ENCODE data around the gene MET. TPM values are rescaled to one million over a fixed set of nuclear protein-coding genes. Genes with fewer than 3 reads are reported as not detected.

MET gene
- total and polyA plus RNA-seq, 10 of the 15 experiments (the other 5 are each of a cell fraction or from before 2014, with no cell fraction given): 0.01 to 0.21 TPM; not detected in 8

- TF ChIP-seq ZNF384 (IDR thresholded peaks at IDR 0.05; ENCODE audit: borderline replicate concordance, low read depth, low read length) (no peak), NFXL1 (IDR thresholded peaks at IDR 0.05; ENCODE audit: borderline replicate concordance) (no peak), IRF4 (IDR thresholded peaks at IDR 0.05; ENCODE audit: low read depth, low read length) (no peak), MXI1 (IDR thresholded peaks at IDR 0.05; ENCODE audit: low read depth, low read length) (no peak), CREM (IDR thresholded peaks at IDR 0.05; ENCODE audit: low read depth) (no peak), EZH2 (IDR thresholded peaks at IDR 0.05; ENCODE audit: borderline replicate concordance, control insufficient read depth, low read depth, low read length) (no peak)
These were observed 36.9 kb downstream of the MET start (continued) for GRCh38 chr7:116708861-116709260.

DNA sequence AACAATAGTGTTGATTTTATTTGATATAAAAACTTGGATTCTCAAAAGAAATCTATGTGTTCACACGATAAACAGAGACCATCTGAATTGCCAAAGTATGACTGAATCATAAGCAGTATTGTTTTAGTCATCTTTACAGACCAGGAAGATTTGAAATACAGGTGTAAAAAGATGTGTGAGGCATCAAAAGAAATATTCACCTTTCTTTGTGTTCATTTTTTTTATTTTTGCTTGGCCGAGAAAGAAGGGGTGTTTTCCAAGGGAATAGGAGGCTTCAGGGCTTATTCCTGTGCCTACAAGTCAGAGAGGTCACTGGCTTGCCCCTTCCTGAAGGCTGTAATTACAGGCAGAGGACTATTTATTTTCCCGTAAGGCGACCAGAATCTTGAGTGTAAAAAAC lies 37.3 kb downstream of the MET start:
- in situ Hi-C loops (cut with MboI) (no loop called here), intact Hi-C loops (cut with micrococcal nuclease; ENCODE audit: unreplicated experiment) (no loop called here)
- H3K4me2 ChIP-seq (ENCODE audit: control insufficient read depth, insufficient read depth): no peak overlapping the region
- H4K20me1 ChIP-seq (ENCODE audit: control insufficient read depth, insufficient read depth): no peaks in the 10 kb centered on the region
- ChIA-PET CTCF (no interaction called here), RAD21 (ENCODE audit: unreplicated experiment) (no interaction called here), POLR2A (no interaction called here), SMC1A (ENCODE audit: uncharacterized antibody, unreplicated experiment) (no interaction called here)
- H3K27ac ChIP-seq (ENCODE audit: control insufficient read depth, insufficient read depth): no peak overlapping the region
- no peak overlapping the region for H2AFZ ChIP-seq (ENCODE audit: control insufficient read depth, low read depth, low read length)
- no peak overlapping the region for H3K4me3 ChIP-seq
- H3K79me2 ChIP-seq (ENCODE audit: control insufficient read depth, insufficient read depth, low read length): no peaks in the 10 kb centered on the region
- H3K9ac ChIP-seq (ENCODE audit: control insufficient read depth, insufficient read depth, low read length): no peak overlapping the region
- H3K36me3 ChIP-seq (ENCODE audit: control insufficient read depth in 2 of 2, insufficient read depth in 2 of 2, low read length in 1 of 2): no peaks in the 10 kb centered on the region
- WGBS (ENCODE audit: insufficient coverage, insufficient replicate concordance, low lambda C conversion rate, missing lambda C conversion rate): 68% methylated on average over 4 of the region's 4 CpGs
- no peak for ATAC-seq
- BruUV-seq (replicated peaks): no TSS peak
- DNase-seq (ENCODE audit: low read depth, low spot score): no peak
- no peaks in the 10 kb centered on the region for H3K9me3 ChIP-seq (replicated peaks; ENCODE audit: control insufficient read depth, insufficient read depth, low read length)
- H3K27me3 ChIP-seq (replicated peaks in 1 of 2; ENCODE audit: control insufficient read depth in 2 of 2, insufficient read depth in 2 of 2, low read length in 1 of 2): peaks cover 0 to 2% of the 10 kb centered on the region in 2 experiments; a peak in 1 of 4 replicates
- no peak for FAIRE-seq
- no peaks in the 10 kb centered on the region for H3K4me1 ChIP-seq (ENCODE audit: control insufficient read depth, insufficient read depth, low read length)
- TF ChIP-seq SUPT20H (IDR thresholded peaks at IDR 0.05; ENCODE audit: borderline replicate concordance, control insufficient read depth, low read depth, low read length) (no peak), MYC (IDR thresholded peaks at IDR 0.05; ENCODE audit: insufficient read depth, insufficient read length, insufficient replicate concordance, low read length, severe bottlenecking) (no peak), RFX5 (IDR thresholded peaks at IDR 0.05; ENCODE audit: low read depth, low read length) (no peak), CHD2 (IDR thresholded peaks at IDR 0.05; ENCODE audit: borderline replicate concordance, low read depth, low read length) (no peak), ZNF207 (IDR thresholded peaks at IDR 0.05; ENCODE audit: borderline replicate concordance) (no peak), RAD51 (IDR thresholded peaks at IDR 0.05) (no peak), MEF2B (IDR thresholded peaks at IDR 0.05; ENCODE audit: partially characterized antibody, poor library complexity, severe bottlenecking) (no peak), ZSCAN29 (IDR thresholded peaks at IDR 0.05) (no peak), EP300 (IDR thresholded peaks at IDR 0.05; ENCODE audit: borderline replicate concordance in 1 of 2, control insufficient read depth in 1 of 2, low read depth in 2 of 2, low read length in 2 of 2) (no peak)
